NB4 (cell line): Measurements from ENCODE around the gene GRP.

Experiments used
- MAX ChIP-seq: IDR thresholded peaks from 2 replicates; pipeline ENCODE4 v1.6.1; 2011; ENCODE audit warnings: low read depth, low read length
- POLR2A ChIP-seq: IDR thresholded peaks from 2 replicates; pipeline ENCODE4 v1.6.1; 2011; ENCODE audit warnings: mild to moderate bottlenecking; ENCODE audit not compliant: insufficient read length; ENCODE audit errors: extremely low read depth
- TF ChIP-seq, protein P1 (sequence below): IDR thresholded peaks from one replicate; pipeline ENCODE4 v1.5.1; 2012; ENCODE audit warnings: low read depth, low read length

DNA sequence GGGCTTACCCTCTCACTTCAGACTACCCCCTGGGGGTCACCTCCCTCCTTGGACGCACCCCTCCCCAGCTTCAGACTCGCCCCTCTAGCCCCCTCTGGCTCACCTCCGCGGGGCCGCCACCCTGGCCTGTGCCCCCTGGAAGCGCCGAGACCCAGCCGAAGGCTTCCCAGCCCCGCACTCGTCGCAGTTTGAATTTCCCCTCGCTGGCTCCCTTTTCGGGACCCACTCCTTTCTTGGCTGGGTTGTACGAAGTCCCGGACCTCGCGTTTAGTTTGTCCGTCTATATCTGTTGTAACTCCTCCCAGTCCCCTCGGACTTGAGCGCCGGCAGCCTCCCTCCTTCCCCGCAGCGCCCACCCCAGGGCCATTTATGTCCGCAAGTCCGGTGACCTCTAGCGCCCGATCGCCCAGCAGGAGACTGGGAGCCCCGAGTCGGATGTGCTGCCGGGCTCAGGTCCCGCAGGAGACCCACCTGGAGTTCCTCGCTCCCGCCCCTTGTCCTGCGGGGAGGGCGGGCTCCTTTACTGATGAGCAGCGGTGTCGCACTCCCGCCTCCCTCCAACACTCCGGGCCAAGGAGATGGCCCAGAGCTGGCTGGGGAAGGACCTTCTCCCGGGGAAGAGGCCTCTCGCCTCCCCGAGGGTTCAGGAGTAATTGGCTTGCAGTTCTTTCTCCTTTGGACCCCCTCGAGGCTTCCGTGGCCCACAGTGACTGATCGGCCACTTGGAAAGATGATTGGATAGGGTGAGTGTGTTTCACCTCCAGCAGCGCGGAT, 54.0 kb downstream of the GRP start:
- TF ChIP-seq POLR2A, result no peak
- TF ChIP-seq, protein P1, sequence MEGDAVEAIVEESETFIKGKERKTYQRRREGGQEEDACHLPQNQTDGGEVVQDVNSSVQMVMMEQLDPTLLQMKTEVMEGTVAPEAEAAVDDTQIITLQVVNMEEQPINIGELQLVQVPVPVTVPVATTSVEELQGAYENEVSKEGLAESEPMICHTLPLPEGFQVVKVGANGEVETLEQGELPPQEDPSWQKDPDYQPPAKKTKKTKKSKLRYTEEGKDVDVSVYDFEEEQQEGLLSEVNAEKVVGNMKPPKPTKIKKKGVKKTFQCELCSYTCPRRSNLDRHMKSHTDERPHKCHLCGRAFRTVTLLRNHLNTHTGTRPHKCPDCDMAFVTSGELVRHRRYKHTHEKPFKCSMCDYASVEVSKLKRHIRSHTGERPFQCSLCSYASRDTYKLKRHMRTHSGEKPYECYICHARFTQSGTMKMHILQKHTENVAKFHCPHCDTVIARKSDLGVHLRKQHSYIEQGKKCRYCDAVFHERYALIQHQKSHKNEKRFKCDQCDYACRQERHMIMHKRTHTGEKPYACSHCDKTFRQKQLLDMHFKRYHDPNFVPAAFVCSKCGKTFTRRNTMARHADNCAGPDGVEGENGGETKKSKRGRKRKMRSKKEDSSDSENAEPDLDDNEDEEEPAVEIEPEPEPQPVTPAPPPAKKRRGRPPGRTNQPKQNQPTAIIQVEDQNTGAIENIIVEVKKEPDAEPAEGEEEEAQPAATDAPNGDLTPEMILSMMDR, result no peak
- TF ChIP-seq MAX, result no peak
